Fibroblast of the aortic adventitia (primary cell): ENCODE data around the gene FASN. TPM values are rescaled to one million over a fixed set of nuclear protein-coding genes. Genes with fewer than 3 reads are reported as not detected.

Source experiments
- DNase-seq: peaks from one replicate; pipeline ENCODE4 v3.0.0-alpha.2; 2010; ENCODE audit warnings: low read depth
- H3K4me3 ChIP-seq: 2 replicates; pipeline ENCODE4 v1.5.1; 2011; ENCODE audit warnings: low read depth, mild to moderate bottlenecking, control low read depth, low read length, moderate library complexity
- CTCF ChIP-seq: IDR thresholded peaks from 2 replicates; pipeline ENCODE4 v1.5.1; 2011; ENCODE audit warnings: mild to moderate bottlenecking, low read length, control low read depth, inconsistent platforms; ENCODE audit not compliant: insufficient read depth
- total RNA-seq: library from RNA; depleted of rRNA; stranded (reverse); fragments of >200 nt; gene quantifications from 2 replicates; pipeline ENCODE4 v1.2.3, GENCODE V29; 2012; ENCODE audit warnings: low replicate concordance

FASN gene
- total RNA-seq, 1 donor = 65.2 TPM

GRCh38 chr17:82079001-82079677 lies 18.9 kb downstream of the FASN start:
- no peak for DNase-seq
- TF ChIP-seq CTCF = no peak
- H3K4me3 ChIP-seq = no peak overlapping the region

- no peak for TF ChIP-seq CTCF
Measured at GRCh38 chr17:82078433-82078832, 19.6 kb downstream of the FASN start.

GRCh38 chr17:82077617-82078358 lies 20.2 kb downstream of the FASN start:
- H3K4me3 ChIP-seq = no peak overlapping the region
- no peak for TF ChIP-seq CTCF
- no peak for DNase-seq

More at GRCh38 chr17:82078433-82078832, 19.6 kb downstream of the FASN start:
- DNase-seq = no peak
- no peak overlapping the region for H3K4me3 ChIP-seq

- H3K4me3 ChIP-seq = no peak overlapping the region
- DNase-seq = no peak
- no peak for TF ChIP-seq CTCF
Measured at GRCh38 chr17:82076785-82077591, 21.0 kb downstream of the FASN start.

- TF ChIP-seq CTCF = no peak
- no peak overlapping the region for H3K4me3 ChIP-seq
- DNase-seq = no peak
Measured at GRCh38 chr17:82076018-82076784, 21.8 kb downstream of the FASN start.

- DNase-seq = no peak
- no peak for TF ChIP-seq CTCF
- no peak overlapping the region for H3K4me3 ChIP-seq
Measured at GRCh38 chr17:82073446-82073845, 24.6 kb downstream of the FASN start.
